ENCODE results near the gene COX17.

Gene COX17

GRCh38 chr3:119631516-119631915 lies 45.7 kb downstream of the COX17 start:
- Histone ChIP-seq H3K27me3 (replicated peaks in 2 of 5; ENCODE audit: control insufficient read depth in 4 of 5, insufficient read depth in 5 of 5, low read length in 4 of 5) (no peaks in the 10 kb centered on the region), H3K4me1 (ENCODE audit: control extremely low read depth in 1 of 4, control insufficient read depth in 4 of 4, insufficient read depth in 4 of 4, low read length in 3 of 4) (peaks cover 2 to 43% (median 25%) of the 10 kb centered on the region in 4 experiments), H3K9me3 (ENCODE audit: control extremely low read depth in 1 of 5, control insufficient read depth in 4 of 5, insufficient read depth in 2 of 5, low read depth in 1 of 5, low read length in 4 of 5) (no peaks in the 10 kb centered on the region), H3K4me3 (ENCODE audit: control insufficient read depth in 1 of 7, extremely low read depth in 1 of 7, insufficient read depth in 4 of 7, low read depth in 2 of 7, low read length in 6 of 7) (no peak overlapping the region), H3K27ac (ENCODE audit: insufficient read depth in 1 of 2, low read depth in 1 of 2, low read length in 2 of 2, poor library complexity in 1 of 2, severe bottlenecking in 2 of 2) (no peak overlapping the region), H3K36me3 (ENCODE audit: control insufficient read depth in 4 of 4, insufficient read depth in 4 of 4, low read length in 3 of 4) (no peaks in the 10 kb centered on the region)
- 88% methylated on average over 1 of the region's 3 CpGs for WGBS (ENCODE audit: insufficient coverage)
- ChIA-PET POLR2A (interaction anchor here (0.6 kb wide), 1 partner anchor 92 kb away, joined by 3 read pairs; no protein-coding TSS in a partner anchor), CTCF (interaction anchor here (1.3 kb wide), 1 partner anchor 23 kb away, joined by 3 read pairs; no protein-coding TSS in a partner anchor)
- DNase-seq: no peak

GRCh38 chr3:119630880-119631329 lies 46.3 kb downstream of the COX17 start:
- no peaks in the 10 kb centered on the region for H3K9me3 ChIP-seq (ENCODE audit: control extremely low read depth in 1 of 5, control insufficient read depth in 4 of 5, insufficient read depth in 2 of 5, low read depth in 1 of 5, low read length in 4 of 5)
- H3K4me1 ChIP-seq (ENCODE audit: control extremely low read depth in 1 of 4, control insufficient read depth in 4 of 4, insufficient read depth in 4 of 4, low read length in 3 of 4): peaks cover 2 to 42% (median 24%) of the 10 kb centered on the region in 4 experiments
- peak overlapping the region in 1 of 2 experiments; percentile 56 for H3K27ac ChIP-seq (ENCODE audit: insufficient read depth in 1 of 2, low read depth in 1 of 2, low read length in 2 of 2, poor library complexity in 1 of 2, severe bottlenecking in 2 of 2)
- ChIA-PET CTCF (interaction anchor here (1.1 to 1.4 kb wide), 3 partner anchors 22 to 32 kb away, joined by 3 to 4 read pairs (median 3); no protein-coding TSS in a partner anchor), POLR2A (interaction anchor here (0.6 kb wide), 1 partner anchor 92 kb away, joined by 3 read pairs; no protein-coding TSS in a partner anchor)
- no peak overlapping the region for H3K4me3 ChIP-seq (ENCODE audit: control insufficient read depth in 1 of 7, extremely low read depth in 1 of 7, insufficient read depth in 4 of 7, low read depth in 2 of 7, low read length in 6 of 7)
- 88% methylated on average over 5 of the region's 7 CpGs for WGBS (ENCODE audit: insufficient coverage)
- DNase-seq: peak in 1 of 3 donors; percentile 10
- H3K27me3 ChIP-seq (replicated peaks in 2 of 5; ENCODE audit: control insufficient read depth in 4 of 5, insufficient read depth in 5 of 5, low read length in 4 of 5): no peaks in the 10 kb centered on the region
- no peaks in the 10 kb centered on the region for H3K36me3 ChIP-seq (ENCODE audit: control insufficient read depth in 4 of 4, insufficient read depth in 4 of 4, low read length in 3 of 4)

GRCh38 chr3:119630128-119630879 lies 46.9 kb downstream of the COX17 start:
- no peaks in the 10 kb centered on the region for H3K9me3 ChIP-seq (ENCODE audit: control extremely low read depth in 1 of 5, control insufficient read depth in 4 of 5, insufficient read depth in 2 of 5, low read depth in 1 of 5, low read length in 4 of 5)
- POLR2A ChIA-PET: no interaction called here
- peak in 2 of 3 donors; percentile 52 to 53 for DNase-seq
- H3K4me1 ChIP-seq (ENCODE audit: control extremely low read depth in 1 of 4, control insufficient read depth in 4 of 4, insufficient read depth in 4 of 4, low read length in 3 of 4): peaks cover 2 to 41% (median 24%) of the 10 kb centered on the region in 4 experiments
- no peaks in the 10 kb centered on the region for H3K27me3 ChIP-seq (replicated peaks in 2 of 5; ENCODE audit: control insufficient read depth in 4 of 5, insufficient read depth in 5 of 5, low read length in 4 of 5)
- no peaks in the 10 kb centered on the region for H3K36me3 ChIP-seq (ENCODE audit: control insufficient read depth in 4 of 4, insufficient read depth in 4 of 4, low read length in 3 of 4)
- CTCF ChIA-PET: interaction anchor here (1.1 to 1.4 kb wide), 4 partner anchors 21 to 31 kb away, joined by 3 to 4 read pairs (median 4); no protein-coding TSS in a partner anchor
- H3K4me3 ChIP-seq (ENCODE audit: control insufficient read depth in 1 of 7, extremely low read depth in 1 of 7, insufficient read depth in 4 of 7, low read depth in 2 of 7, low read length in 6 of 7): no peak overlapping the region
- H3K27ac ChIP-seq (ENCODE audit: insufficient read depth in 1 of 2, low read depth in 1 of 2, low read length in 2 of 2, poor library complexity in 1 of 2, severe bottlenecking in 2 of 2): peak overlapping the region in 1 of 2 experiments; percentile 56
- WGBS (ENCODE audit: insufficient coverage): 51% methylated on average over 3 of the region's 8 CpGs

- POLR2A ChIA-PET: no interaction called here
- WGBS (ENCODE audit: insufficient coverage): no CpG with 5 or more reads among the region's 1 CpG
These were observed 48.3 kb downstream of the COX17 start for GRCh38 chr3:119628816-119629445.

GRCh38 chr3:119628390-119628789 lies 48.8 kb downstream of the COX17 start:
- Histone ChIP-seq H3K27ac (ENCODE audit: insufficient read depth in 1 of 2, low read depth in 1 of 2, low read length in 2 of 2, poor library complexity in 1 of 2, severe bottlenecking in 2 of 2) (no peak overlapping the region), H3K36me3 (ENCODE audit: control insufficient read depth in 4 of 4, insufficient read depth in 4 of 4, low read length in 3 of 4) (no peaks in the 10 kb centered on the region), H3K4me3 (ENCODE audit: control insufficient read depth in 1 of 7, extremely low read depth in 1 of 7, insufficient read depth in 4 of 7, low read depth in 2 of 7, low read length in 6 of 7) (no peak overlapping the region), H3K9me3 (ENCODE audit: control extremely low read depth in 1 of 5, control insufficient read depth in 4 of 5, insufficient read depth in 2 of 5, low read depth in 1 of 5, low read length in 4 of 5) (peaks cover 0 to 2% (median 0%) of the 10 kb centered on the region in 5 experiments), H3K27me3 (replicated peaks in 2 of 5; ENCODE audit: control insufficient read depth in 4 of 5, insufficient read depth in 5 of 5, low read length in 4 of 5) (no peaks in the 10 kb centered on the region), H3K4me1 (ENCODE audit: control extremely low read depth in 1 of 4, control insufficient read depth in 4 of 4, insufficient read depth in 4 of 4, low read length in 3 of 4) (peaks cover 2 to 41% (median 24%) of the 10 kb centered on the region in 4 experiments)
- DNase-seq: peak; percentile 24 to 70 (median 69)
- ChIA-PET POLR2A (no interaction called here), CTCF (interaction anchor here (1.9 kb wide), 1 partner anchor 8 kb away, joined by 6 read pairs; no protein-coding TSS in a partner anchor)
- WGBS (ENCODE audit: insufficient coverage): 25% methylated on average over 3 of the region's 4 CpGs

More at GRCh38 chr3:119628816-119629445, 48.3 kb downstream of the COX17 start:
- Histone ChIP-seq H3K4me1 (ENCODE audit: control extremely low read depth in 1 of 4, control insufficient read depth in 4 of 4, insufficient read depth in 4 of 4, low read length in 3 of 4) (peaks cover 2 to 41% (median 24%) of the 10 kb centered on the region in 4 experiments), H3K27ac (ENCODE audit: insufficient read depth in 1 of 2, low read depth in 1 of 2, low read length in 2 of 2, poor library complexity in 1 of 2, severe bottlenecking in 2 of 2) (no peak overlapping the region), H3K4me3 (ENCODE audit: control insufficient read depth in 1 of 7, extremely low read depth in 1 of 7, insufficient read depth in 4 of 7, low read depth in 2 of 7, low read length in 6 of 7) (no peak overlapping the region), H3K9me3 (ENCODE audit: control extremely low read depth in 1 of 5, control insufficient read depth in 4 of 5, insufficient read depth in 2 of 5, low read depth in 1 of 5, low read length in 4 of 5) (peaks cover 0 to 2% (median 0%) of the 10 kb centered on the region in 5 experiments), H3K27me3 (replicated peaks in 2 of 5; ENCODE audit: control insufficient read depth in 4 of 5, insufficient read depth in 5 of 5, low read length in 4 of 5) (no peaks in the 10 kb centered on the region), H3K36me3 (ENCODE audit: control insufficient read depth in 4 of 4, insufficient read depth in 4 of 4, low read length in 3 of 4) (no peaks in the 10 kb centered on the region)
- DNase-seq: no peak
- CTCF ChIA-PET: no interaction called here

GRCh38 chr3:119627461-119627860 lies 49.7 kb downstream of the COX17 start:
- POLR2A ChIA-PET: no interaction called here
- WGBS (ENCODE audit: insufficient coverage): 33% methylated on average over 8 of the region's 8 CpGs
- H3K4me1 ChIP-seq (ENCODE audit: control extremely low read depth in 1 of 4, control insufficient read depth in 4 of 4, insufficient read depth in 4 of 4, low read length in 3 of 4): peaks cover 2 to 41% (median 24%) of the 10 kb centered on the region in 4 experiments
- peak in 2 of 3 donors; percentile 49 to 58 for DNase-seq
- H3K9me3 ChIP-seq (ENCODE audit: control extremely low read depth in 1 of 5, control insufficient read depth in 4 of 5, insufficient read depth in 2 of 5, low read depth in 1 of 5, low read length in 4 of 5): peaks cover 0 to 2% (median 0%) of the 10 kb centered on the region in 5 experiments
- CTCF ChIA-PET: interaction anchor here (0.9 to 1.9 kb wide), 3 partner anchors 9 to 31 kb away, joined by 3 to 6 read pairs (median 4); no protein-coding TSS in a partner anchor
- H3K4me3 ChIP-seq (ENCODE audit: control insufficient read depth in 1 of 7, extremely low read depth in 1 of 7, insufficient read depth in 4 of 7, low read depth in 2 of 7, low read length in 6 of 7): peak overlapping the region in 1 of 7 experiments; percentile 11
- no peak overlapping the region for H3K27ac ChIP-seq (ENCODE audit: insufficient read depth in 1 of 2, low read depth in 1 of 2, low read length in 2 of 2, poor library complexity in 1 of 2, severe bottlenecking in 2 of 2)
- H3K27me3 ChIP-seq (replicated peaks in 2 of 5; ENCODE audit: control insufficient read depth in 4 of 5, insufficient read depth in 5 of 5, low read length in 4 of 5): no peaks in the 10 kb centered on the region
- H3K36me3 ChIP-seq (ENCODE audit: control insufficient read depth in 4 of 4, insufficient read depth in 4 of 4, low read length in 3 of 4): no peaks in the 10 kb centered on the region

Data from common myeloid progenitor, CD34-positive (primary cell).